ENCODE measurements around the gene UNG. TPM values are rescaled to one million over a fixed set of nuclear protein-coding genes. Genes with fewer than 3 reads are reported as not detected.

The UNG gene
- total and polyA plus RNA-seq, 2 donors: 14.1 to 22.3 TPM

GRCh38 chr12:109154451-109155438 is 57.3 kb downstream of the UNG start:
- Histone ChIP-seq H3K9me3 (ENCODE audit: control insufficient read depth in 2 of 2, insufficient read depth in 1 of 2, low read length in 1 of 2) (no peaks in the 10 kb centered on the region), H3K4me1 (ENCODE audit: control insufficient read depth in 2 of 2, insufficient read depth in 2 of 2, low read length in 2 of 2) (peaks cover 2 to 9% of the 10 kb centered on the region in 2 donors), H3K27ac (ENCODE audit: low read depth in 1 of 2, low read length in 1 of 2) (peak overlapping the region; percentile 55 to 82), H3K27me3 (ENCODE audit: control insufficient read depth in 2 of 2, insufficient read depth in 1 of 2, low read length in 1 of 2) (peaks cover 0 to 30% of the 10 kb centered on the region in 2 donors), H3K4me3 (ENCODE audit: low read length in 2 of 2) (peak overlapping the region; percentile 60), H3K36me3 (ENCODE audit: control insufficient read depth in 2 of 2, insufficient read depth in 2 of 2, low read length in 1 of 2) (no peaks in the 10 kb centered on the region)
- WGBS: under 1% methylated on average over 61 of the region's 61 CpGs
- peak; percentile 26 to 80 (median 49) for DNase-seq (ENCODE audit: low read depth in 6 of 9, low spot score in 9 of 9)

DNA sequence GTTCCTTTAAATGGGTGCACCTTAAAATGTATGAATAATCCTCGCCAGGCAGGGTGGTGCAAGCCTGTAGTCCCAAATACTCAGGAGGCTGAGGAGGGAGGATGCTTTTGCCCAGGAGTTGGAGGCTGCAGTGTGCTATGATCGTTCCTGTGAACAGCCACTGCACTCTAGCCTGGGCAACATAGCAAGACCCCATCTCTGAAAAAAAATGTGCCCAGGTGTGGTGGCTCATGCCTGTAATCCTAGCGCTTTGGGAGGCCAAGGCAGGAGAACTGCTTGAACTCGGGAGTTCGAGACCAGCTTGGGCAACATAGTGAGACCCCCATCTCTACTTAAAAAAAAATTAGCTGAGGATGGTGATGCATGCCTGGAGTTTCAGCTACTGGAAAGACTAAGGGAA is 58.6 kb downstream of the UNG start:
- DNase-seq (ENCODE audit: low read depth in 6 of 9, low spot score in 9 of 9): no peak
- Histone ChIP-seq H3K27me3 (ENCODE audit: control insufficient read depth in 2 of 2, insufficient read depth in 1 of 2, low read length in 1 of 2) (peaks cover 0 to 24% of the 10 kb centered on the region in 2 donors), H3K36me3 (ENCODE audit: control insufficient read depth in 2 of 2, insufficient read depth in 2 of 2, low read length in 1 of 2) (no peaks in the 10 kb centered on the region), H3K9me3 (ENCODE audit: control insufficient read depth in 2 of 2, insufficient read depth in 1 of 2, low read length in 1 of 2) (no peaks in the 10 kb centered on the region), H3K4me1 (ENCODE audit: control insufficient read depth in 2 of 2, insufficient read depth in 2 of 2, low read length in 2 of 2) (peaks cover 2 to 9% of the 10 kb centered on the region in 2 donors), H3K27ac (ENCODE audit: low read depth in 1 of 2, low read length in 1 of 2) (no peak overlapping the region), H3K4me3 (ENCODE audit: low read length in 2 of 2) (no peak overlapping the region)
- WGBS: 99% methylated on average over 5 of the region's 5 CpGs

- Histone ChIP-seq H3K9me3 (ENCODE audit: control insufficient read depth in 2 of 2, insufficient read depth in 1 of 2, low read length in 1 of 2) (no peaks in the 10 kb centered on the region), H3K27me3 (ENCODE audit: control insufficient read depth in 2 of 2, insufficient read depth in 1 of 2, low read length in 1 of 2) (peaks cover 0 to 22% of the 10 kb centered on the region in 2 donors), H3K36me3 (ENCODE audit: control insufficient read depth in 2 of 2, insufficient read depth in 2 of 2, low read length in 1 of 2) (no peaks in the 10 kb centered on the region), H3K4me3 (ENCODE audit: low read length in 2 of 2) (no peak overlapping the region), H3K4me1 (ENCODE audit: control insufficient read depth in 2 of 2, insufficient read depth in 2 of 2, low read length in 2 of 2) (peaks cover 2 to 9% of the 10 kb centered on the region in 2 donors), H3K27ac (ENCODE audit: low read depth in 1 of 2, low read length in 1 of 2) (no peak overlapping the region)
- DNase-seq (ENCODE audit: low read depth in 6 of 9, low spot score in 9 of 9): no peak
- 97% methylated on average over 5 of the region's 5 CpGs for WGBS
Measured at GRCh38 chr12:109156586-109156985, 59.2 kb downstream of the UNG start.

DNA sequence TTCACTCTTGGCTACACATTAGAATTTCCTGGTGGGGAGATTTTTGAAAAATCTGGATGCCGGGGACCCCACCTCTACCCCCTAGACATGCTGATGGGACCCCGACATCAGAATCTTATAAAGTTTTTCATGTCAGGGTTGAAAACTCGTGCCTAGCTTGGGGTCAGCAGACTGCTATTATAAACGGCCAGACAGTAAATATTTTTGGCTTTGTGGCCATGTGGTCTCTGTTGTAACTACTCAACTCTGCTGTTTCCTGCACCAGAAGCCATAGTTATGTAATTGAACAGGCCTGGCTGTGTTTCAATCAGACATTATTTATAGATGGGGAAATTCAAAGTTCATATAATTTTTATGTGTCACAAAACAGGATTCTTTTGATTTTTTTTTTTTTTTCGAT is 60.6 kb downstream of the UNG start:
- peaks cover 0 to 16% of the 10 kb centered on the region in 2 donors for H3K27me3 ChIP-seq (ENCODE audit: control insufficient read depth in 2 of 2, insufficient read depth in 1 of 2, low read length in 1 of 2)
- WGBS: 47% methylated on average over 5 of the region's 5 CpGs
- H3K4me3 ChIP-seq (ENCODE audit: low read length in 2 of 2): no peak overlapping the region
- no peak for DNase-seq (ENCODE audit: low read depth in 6 of 9, low spot score in 9 of 9)
- peaks cover 2 to 9% of the 10 kb centered on the region in 2 donors for H3K4me1 ChIP-seq (ENCODE audit: control insufficient read depth in 2 of 2, insufficient read depth in 2 of 2, low read length in 2 of 2)
- no peaks in the 10 kb centered on the region for H3K9me3 ChIP-seq (ENCODE audit: control insufficient read depth in 2 of 2, insufficient read depth in 1 of 2, low read length in 1 of 2)
- no peak overlapping the region for H3K27ac ChIP-seq (ENCODE audit: low read depth in 1 of 2, low read length in 1 of 2)
- no peaks in the 10 kb centered on the region for H3K36me3 ChIP-seq (ENCODE audit: control insufficient read depth in 2 of 2, insufficient read depth in 2 of 2, low read length in 1 of 2)

DNA sequence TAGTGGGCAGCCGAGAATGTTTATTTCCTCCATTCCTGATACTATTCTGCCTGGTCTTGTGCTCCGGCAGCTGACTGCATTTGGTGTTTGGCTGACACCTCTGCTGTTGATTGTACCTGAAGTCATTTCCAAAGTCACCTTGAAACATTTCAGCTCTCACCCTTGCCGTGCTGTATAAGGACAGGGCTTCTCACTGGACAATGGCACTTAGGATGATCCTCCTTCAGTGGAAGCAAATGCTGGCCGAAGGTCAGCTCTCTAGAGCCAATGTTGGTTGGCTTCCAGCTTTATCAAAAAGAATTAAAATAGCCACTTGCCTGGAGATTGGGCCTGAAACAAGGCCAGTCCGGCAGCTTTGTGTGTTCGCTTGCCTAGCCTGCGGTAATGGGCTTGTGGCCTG is 63.0 kb downstream of the UNG start:
- Histone ChIP-seq H3K36me3 (ENCODE audit: control insufficient read depth in 2 of 2, insufficient read depth in 2 of 2, low read length in 1 of 2) (no peaks in the 10 kb centered on the region), H3K4me3 (ENCODE audit: low read length in 2 of 2) (no peak overlapping the region), H3K9me3 (ENCODE audit: control insufficient read depth in 2 of 2, insufficient read depth in 1 of 2, low read length in 1 of 2) (no peaks in the 10 kb centered on the region), H3K27me3 (ENCODE audit: control insufficient read depth in 2 of 2, insufficient read depth in 1 of 2, low read length in 1 of 2) (no peaks in the 10 kb centered on the region), H3K4me1 (ENCODE audit: control insufficient read depth in 2 of 2, insufficient read depth in 2 of 2, low read length in 2 of 2) (no peaks in the 10 kb centered on the region), H3K27ac (ENCODE audit: low read depth in 1 of 2, low read length in 1 of 2) (no peak overlapping the region)
- no peak for DNase-seq (ENCODE audit: low read depth in 6 of 9, low spot score in 9 of 9)
- WGBS: 98% methylated on average over 7 of the region's 7 CpGs

Other genes with a start within 250 kb of the UNG start
- gene SSH1, start 240.0 kb upstream of the UNG start, total RNA-seq: 2.8 TPM
- gene SSH1, start 240.0 kb upstream of the UNG start, polyA plus RNA-seq: 5.1 TPM
- 0.05 TPM for gene DAO, start 217.5 kb upstream of the UNG start, total RNA-seq
- 0.07 TPM for gene DAO, start 217.5 kb upstream of the UNG start, polyA plus RNA-seq
- gene SVOP, start 76.5 kb upstream of the UNG start, total RNA-seq: 0.05 TPM
- gene SVOP, start 76.5 kb upstream of the UNG start, polyA plus RNA-seq: 0.14 TPM
- gene USP30, start 45.0 kb upstream of the UNG start, total RNA-seq: 6.0 TPM
- gene USP30, start 45.0 kb upstream of the UNG start, polyA plus RNA-seq: 9.1 TPM
- 15.5 TPM for gene ALKBH2, start 4.1 kb upstream of the UNG start, total RNA-seq
- 25.9 TPM for gene ALKBH2, start 4.1 kb upstream of the UNG start, polyA plus RNA-seq
- 2.0 TPM for gene ACACB, start 19.0 kb downstream of the UNG start, total RNA-seq
- 9.5 TPM for gene ACACB, start 19.0 kb downstream of the UNG start, polyA plus RNA-seq
- gene FOXN4, start 211.7 kb downstream of the UNG start, total RNA-seq: not detected
- 0.14 TPM for gene FOXN4, start 211.7 kb downstream of the UNG start, polyA plus RNA-seq